ENCODE measurements around the gene PABPN1. TPM values are rescaled to one million over a fixed set of nuclear protein-coding genes. Genes with fewer than 3 reads are reported as not detected.

Gene PABPN1
- total RNA-seq, 2 experiments from 2014 or later, result 167 to 314 TPM

DNA sequence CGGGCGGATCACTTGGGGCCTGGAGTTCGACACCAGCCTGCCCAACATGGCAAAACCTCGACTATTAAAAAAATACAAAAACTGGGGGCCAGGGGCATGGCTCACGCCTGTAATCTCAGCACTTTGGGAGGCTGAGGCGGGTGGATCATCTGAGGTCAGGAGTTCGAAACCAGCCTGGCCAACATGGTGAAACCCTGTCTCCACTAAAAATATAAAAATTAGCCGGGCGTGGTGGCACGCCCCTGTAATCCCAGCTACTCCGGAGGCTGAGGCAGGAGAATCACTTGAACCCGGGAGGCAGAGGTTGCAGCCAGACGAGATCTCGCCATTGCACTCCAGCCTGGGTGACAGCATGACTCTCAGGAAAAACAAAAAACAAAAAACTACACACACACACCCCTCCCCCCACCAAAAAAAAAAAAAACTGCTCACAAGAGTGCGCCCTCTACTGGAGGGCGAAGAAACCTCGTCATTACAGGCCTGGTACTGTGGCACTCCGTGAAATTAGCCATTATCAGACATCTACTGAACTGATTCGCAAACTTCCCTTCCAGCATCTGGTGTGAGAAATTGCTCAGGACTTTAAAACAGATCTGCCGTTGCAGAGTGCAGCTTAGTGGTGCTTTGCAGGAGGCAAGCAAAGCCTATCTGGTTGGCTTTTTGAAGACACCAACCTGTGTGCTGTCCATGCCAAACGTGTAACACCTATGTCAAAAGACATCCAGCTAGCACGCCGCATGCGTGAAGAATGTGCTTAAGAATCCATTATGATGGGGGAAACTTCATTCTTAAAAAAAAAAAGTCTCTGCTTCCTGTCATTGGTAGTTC is 26.3 kb upstream of the PABPN1 start:
- peak; percentile 84 for DNase-seq (ENCODE audit: low spot score)
- CTCF ChIA-PET (ENCODE audit: unreplicated experiment), result no interaction called here
- POLR2A ChIA-PET, result interaction anchor here (1.1 to 1.6 kb wide), 4 partner anchors 12 to 175 kb away, joined by 3 to 5 read pairs (median 4); partner anchors contain the start of gene PABPN1

DNA sequence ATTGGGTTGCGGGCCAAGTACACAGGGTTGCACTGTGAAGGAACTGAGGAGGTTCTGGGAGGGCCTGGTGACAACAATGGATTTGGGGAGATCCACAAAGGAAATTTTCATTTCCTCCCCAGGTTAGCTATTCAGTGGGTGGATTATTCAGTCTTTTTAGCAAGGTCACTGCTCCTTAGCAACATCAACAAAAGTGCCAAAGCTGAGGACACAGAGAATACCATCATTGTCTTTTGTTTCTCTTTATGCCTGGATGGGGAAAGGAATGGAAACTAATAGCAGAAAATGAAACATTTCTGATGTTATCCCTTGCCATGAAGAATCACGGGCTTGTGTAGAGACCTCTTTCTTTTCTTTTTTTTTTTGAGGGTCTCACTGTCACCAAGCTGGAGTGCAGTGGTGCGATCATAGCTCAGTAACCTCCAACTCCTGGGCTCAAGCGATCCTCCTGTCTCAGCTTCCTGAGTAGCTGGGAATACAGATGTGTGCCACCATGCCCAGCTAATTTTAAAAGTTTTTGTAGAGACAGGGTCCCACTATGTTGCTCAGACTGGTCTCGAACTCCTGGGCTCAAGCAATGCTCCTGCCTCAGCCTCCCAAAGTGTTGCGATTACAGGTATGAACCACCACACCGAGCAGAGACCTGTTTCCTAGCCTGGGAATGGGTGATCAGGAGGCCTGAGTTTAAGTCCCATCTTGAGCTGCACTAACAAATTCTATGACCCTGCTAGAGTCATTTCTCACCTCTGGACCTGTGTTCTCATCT is 25.1 kb upstream of the PABPN1 start:
- CTCF ChIA-PET (ENCODE audit: unreplicated experiment), result no interaction called here
- no peaks in the 10 kb centered on the region for H3K9me2 ChIP-seq (ENCODE audit: insufficient read depth, low read length)
- TSS peak; percentile 21 for BruUV-seq (replicated peaks)
- no peak overlapping the region for H2AFZ ChIP-seq (ENCODE audit: low read length)
- POLR2A ChIA-PET, result interaction anchor here (0.6 to 1.6 kb wide), 2 partner anchors 27 to 152 kb away, joined by 4 read pairs; no protein-coding TSS in a partner anchor
- peaks cover 10% of the 10 kb centered on the region; the same call in 1 of the 2 replicates for H3K79me2 ChIP-seq (ENCODE audit: insufficient read depth, low read depth, low read length)
- no peaks in the 10 kb centered on the region for H4K20me1 ChIP-seq (ENCODE audit: insufficient read depth, low read length)
- intact Hi-C loops (cut with micrococcal nuclease; ENCODE audit: unreplicated experiment), result no loop called here
- no peak overlapping the region for H3K4me3 ChIP-seq (ENCODE audit: low read depth, low read length, poor library complexity, severe bottlenecking)
- peaks cover 27% of the 10 kb centered on the region for H3K4me1 ChIP-seq (ENCODE audit: insufficient read depth, low read length, poor library complexity, severe bottlenecking)
- H3K9me3 ChIP-seq (ENCODE audit: low read length), result no peaks in the 10 kb centered on the region
- H3K4me2 ChIP-seq (ENCODE audit: low read length), result no peak overlapping the region
- H3K36me3 ChIP-seq (ENCODE audit: insufficient read depth, low read length), result peaks cover 34% of the 10 kb centered on the region
- TF ChIP-seq CTCF (conservative IDR thresholded peaks at IDR 0.05; ENCODE audit: low read length) (no peak), EZH2phosphoT487 (IDR thresholded peaks at IDR 0.05; ENCODE audit: borderline replicate concordance, low read depth, low read length) (no peak)
- no peak overlapping the region for H3K27ac ChIP-seq (ENCODE audit: low read depth, low read length, poor library complexity, severe bottlenecking)
- no peak for DNase-seq (ENCODE audit: low spot score)

More for the DNA sequence above, 26.3 kb upstream of the PABPN1 start:
- TF ChIP-seq CTCF (conservative IDR thresholded peaks at IDR 0.05; ENCODE audit: low read length) (peak; percentile 92), EZH2phosphoT487 (IDR thresholded peaks at IDR 0.05; ENCODE audit: borderline replicate concordance, low read depth, low read length) (no peak)
- BruUV-seq (replicated peaks), result no TSS peak
- H3K4me1 ChIP-seq (ENCODE audit: insufficient read depth, low read length, poor library complexity, severe bottlenecking), result peaks cover 19% of the 10 kb centered on the region
- intact Hi-C loops (cut with micrococcal nuclease; ENCODE audit: unreplicated experiment), result loop anchor here (2.0 kb wide), 1 partner anchor 30 kb away; no protein-coding TSS in a partner anchor
- no peak overlapping the region for H3K27ac ChIP-seq (ENCODE audit: low read depth, low read length, poor library complexity, severe bottlenecking)
- H2AFZ ChIP-seq (ENCODE audit: low read length), result peak overlapping the region; percentile 28; the same call in 1 of the 2 replicates
- no peak overlapping the region for H3K4me3 ChIP-seq (ENCODE audit: low read depth, low read length, poor library complexity, severe bottlenecking)
- H3K9me2 ChIP-seq (ENCODE audit: insufficient read depth, low read length), result no peaks in the 10 kb centered on the region
- no peaks in the 10 kb centered on the region for H4K20me1 ChIP-seq (ENCODE audit: insufficient read depth, low read length)
- H3K4me2 ChIP-seq (ENCODE audit: low read length), result peak overlapping the region; percentile 46
- H3K36me3 ChIP-seq (ENCODE audit: insufficient read depth, low read length), result peaks cover 34% of the 10 kb centered on the region
- H3K9me3 ChIP-seq (ENCODE audit: low read length), result no peaks in the 10 kb centered on the region
- H3K79me2 ChIP-seq (ENCODE audit: insufficient read depth, low read depth, low read length), result no peaks in the 10 kb centered on the region; the same call in 1 of the 2 replicates
